GM23338 (cell line): ENCODE results near the gene G6PD.

Experiments used
- CREB1 ChIP-seq: fragments of 250-450 bp; sonication (Bioruptor Pico); IDR thresholded peaks from 2 replicates; pipeline ENCODE4 v1.5.0; 2020; ENCODE audit warnings: low read depth, mild to moderate bottlenecking, moderate library complexity
- CTCF ChIP-seq, 2 experiments: fragments of 200-600 bp in 1 of 2; sonication (generic) in 1 of 2; conservative IDR thresholded peaks; 2 replicates each; pipeline versions ENCODE4 v1.5.1 to v1.6.1; 2016 to 2017; ENCODE audit warnings: antibody characterized with exemption in 2 of 2, low read depth in 2 of 2, mild to moderate bottlenecking in 2 of 2, moderate library complexity in 1 of 2
- EZH2 ChIP-seq: fragments of 200-600 bp; sonication (generic); IDR thresholded peaks from one replicate; pipeline ENCODE4 v1.8.0; 2017; ENCODE audit warnings: antibody characterized with exemption, mild to moderate bottlenecking, low read depth; ENCODE audit not compliant: unreplicated experiment
- EZH2phosphoT487 ChIP-seq: fragments of 200-600 bp; sonication (generic); IDR thresholded peaks from one replicate; pipeline ENCODE4 v1.8.1; 2018; ENCODE audit warnings: antibody characterized with exemption; ENCODE audit not compliant: unreplicated experiment
- POLR2AphosphoS5 ChIP-seq: IDR thresholded peaks from 2 replicates; pipeline ENCODE4 v1.6.1; 2016; ENCODE audit warnings: antibody characterized with exemption, low read depth
- REST ChIP-seq: IDR thresholded peaks from one replicate; pipeline ENCODE4 v1.6.1; 2018; ENCODE audit warnings: antibody characterized with exemption; ENCODE audit not compliant: unreplicated experiment
- ZNF114 ChIP-seq: fragments of 250-450 bp; sonication (Bioruptor Pico); IDR thresholded peaks from 2 replicates; pipeline ENCODE4 v1.5.0; 2020; ENCODE audit warnings: mild to moderate bottlenecking, moderate library complexity

GRCh38 chrX:154529206-154529612 is 17.4 kb downstream of the G6PD start:
- no peak for TF ChIP-seq CTCF (conservative IDR thresholded peaks at IDR 0.05; ENCODE audit: low read depth in 2 of 2)
- TF ChIP-seq POLR2AphosphoS5 = no peak
- TF ChIP-seq EZH2 = no peak
- TF ChIP-seq REST = no peak
- TF ChIP-seq EZH2phosphoT487 = no peak
- TF ChIP-seq CREB1 (CRISPR knock-in tag) = no peak
- no peak for TF ChIP-seq ZNF114 (CRISPR knock-in tag)
